Caco-2 (cell line): ENCODE results near the gene LRRC27. TPM values are rescaled to one million over a fixed set of nuclear protein-coding genes. Genes with fewer than 3 reads are reported as not detected.

Experiments
- BruUV-seq: library from RNA; stranded (reverse); fragments of 400-500 nt; replicated peaks from 2 replicates; lab custom pipeline; 2021; lab: Mats Ljungman, UMichigan
- CTCF ChIA-PET: fragments of 300-600 bp; sonication (Branson Sonifier 250); formaldehyde crosslinking; loops from one replicate; lab custom pipeline; 2022; ENCODE audit warnings: antibody characterized with exemption; lab: Charles Lee
- POLR2A ChIA-PET: fragments of 300-600 bp; sonication (Branson Sonifier 250); formaldehyde crosslinking; loops from one replicate; lab custom pipeline; 2022; ENCODE audit warnings: antibody characterized with exemption; lab: Charles Lee
- DNase-seq, 2 experiments: peaks; one replicate each; pipeline versions ENCODE4 v3.0.0 to v3.0.0-alpha.2; 2020 to 2022
- H3K27me3 ChIP-seq: replicated peaks from 2 replicates; pipeline ENCODE4 v1.6.0; 2011; ENCODE audit warnings: low read length; ENCODE audit not compliant: control insufficient read depth, insufficient read depth
- H3K36me3 ChIP-seq: 2 replicates; pipeline ENCODE4 v1.5.1; 2011; ENCODE audit warnings: low read length; ENCODE audit not compliant: control insufficient read depth, insufficient read depth
- H3K4me1 ChIP-seq: fragments of 250-450 bp; sonication (Bioruptor Pico); 2 replicates; pipeline ENCODE4 v1.5.1; 2020; ENCODE audit warnings: mild to moderate bottlenecking
- H3K4me3 ChIP-seq: 2 replicates; pipeline ENCODE4 v1.5.1; 2011; ENCODE audit warnings: low read depth, mild to moderate bottlenecking, control low read depth, low read length
- H3K9me3 ChIP-seq: fragments of 250-450 bp; sonication (Bioruptor Pico); 2 replicates; pipeline ENCODE4 v1.5.1; 2020; ENCODE audit warnings: mild to moderate bottlenecking, moderate library complexity
- H3K27ac Mint-ChIP-seq: one replicate; pipeline ENCODE4 v1.8.0; 2022; ENCODE audit warnings: mixed read lengths; ENCODE audit not compliant: unreplicated experiment
- H3K27me3 Mint-ChIP-seq: one replicate; pipeline ENCODE4 v1.8.0; 2022; ENCODE audit warnings: mixed read lengths; ENCODE audit not compliant: insufficient read depth, unreplicated experiment
- H3K36me3 Mint-ChIP-seq: one replicate; pipeline ENCODE4 v1.8.0; 2022; ENCODE audit warnings: mild to moderate bottlenecking, mixed read lengths; ENCODE audit not compliant: insufficient read depth, unreplicated experiment
- H3K4me1 Mint-ChIP-seq: one replicate; pipeline ENCODE4 v1.8.0; 2022; ENCODE audit warnings: low read depth, mixed read lengths; ENCODE audit not compliant: unreplicated experiment
- H3K4me3 Mint-ChIP-seq: one replicate; pipeline ENCODE4 v1.8.0; 2022; ENCODE audit warnings: mild to moderate bottlenecking, moderate library complexity, mixed read lengths; ENCODE audit not compliant: unreplicated experiment
- H3K9me3 Mint-ChIP-seq: one replicate; pipeline ENCODE4 v1.8.0; 2022; ENCODE audit warnings: mixed read lengths; ENCODE audit not compliant: unreplicated experiment
- CTCF ChIP-seq, 2 experiments: fragments of 200-600 bp in 1 of 2; IDR thresholded peaks; 1 replicate in 1 of 2; 2 replicates in 1 of 2; pipeline versions ENCODE4 v1.5.1 to v1.8.0; 2011 to 2022; ENCODE audit warnings: antibody characterized with exemption in 1 of 2, control low read depth in 1 of 2, inconsistent platforms in 1 of 2, low read depth in 1 of 2, low read length in 1 of 2, mild to moderate bottlenecking in 1 of 2, moderate library complexity in 1 of 2; ENCODE audit not compliant: insufficient read depth in 1 of 2, severe bottlenecking in 1 of 2, unreplicated experiment in 1 of 2
- intact Hi-C: fragments of 100-400 bp; cut with micrococcal nuclease; formaldehyde crosslinking; loops from one replicate; pipeline ENCODE4 v1.10.0; 2022; ENCODE audit not compliant: unreplicated experiment
- total RNA-seq: library from RNA; stranded (reverse); gene quantifications from 2 replicates; pipeline ENCODE4 v1.2.3, GENCODE V29; 2022

Gene LRRC27
- total RNA-seq, 1 experiment from 2014 or later: 11.7 TPM

DNA sequence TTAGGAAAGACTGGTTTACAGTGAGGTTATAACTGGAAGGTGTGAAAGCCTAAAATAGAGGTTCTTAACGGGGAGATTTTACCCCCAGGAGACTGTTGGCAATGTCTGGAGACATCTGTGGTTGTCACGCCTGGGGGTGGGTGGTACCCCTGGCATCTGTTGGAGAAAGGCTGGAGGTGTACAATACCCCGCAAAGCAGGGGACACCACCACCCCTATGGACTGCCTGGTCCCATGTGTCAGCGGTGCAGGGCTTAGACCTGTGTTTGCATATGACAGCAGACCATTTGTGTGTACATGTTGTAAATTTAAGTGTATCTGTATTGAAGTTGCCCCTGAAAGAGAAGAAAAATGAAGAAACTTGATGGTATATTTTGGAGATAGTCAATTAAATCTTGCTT, 9.8 kb downstream of the LRRC27 start:
- peaks cover 6% of the 10 kb centered on the region for H3K36me3 Mint-ChIP-seq
- no peaks in the 10 kb centered on the region for H3K36me3 ChIP-seq
- no peaks in the 10 kb centered on the region for H3K27me3 ChIP-seq
- no peak overlapping the region for H3K27ac Mint-ChIP-seq
- peaks cover 10% of the 10 kb centered on the region for H3K4me1 Mint-ChIP-seq
- no peak for DNase-seq
- no TSS peak for BruUV-seq
- ChIA-PET CTCF (no interaction called here), POLR2A (no interaction called here)
- no peak for TF ChIP-seq CTCF (IDR thresholded peaks at IDR 0.05; ENCODE audit: insufficient read depth in 1 of 2, low read depth in 1 of 2, low read length in 1 of 2, severe bottlenecking in 1 of 2, unreplicated experiment in 1 of 2)
- no peaks in the 10 kb centered on the region for H3K27me3 Mint-ChIP-seq
- no peaks in the 10 kb centered on the region for H3K9me3 Mint-ChIP-seq
- peaks cover under 1% of the 10 kb centered on the region; the same call in 1 of the 2 replicates for H3K4me1 ChIP-seq
- H3K4me3 Mint-ChIP-seq: no peak overlapping the region
- H3K4me3 ChIP-seq: no peak overlapping the region
- H3K9me3 ChIP-seq: no peaks in the 10 kb centered on the region
- intact Hi-C loops: no loop called here

DNA sequence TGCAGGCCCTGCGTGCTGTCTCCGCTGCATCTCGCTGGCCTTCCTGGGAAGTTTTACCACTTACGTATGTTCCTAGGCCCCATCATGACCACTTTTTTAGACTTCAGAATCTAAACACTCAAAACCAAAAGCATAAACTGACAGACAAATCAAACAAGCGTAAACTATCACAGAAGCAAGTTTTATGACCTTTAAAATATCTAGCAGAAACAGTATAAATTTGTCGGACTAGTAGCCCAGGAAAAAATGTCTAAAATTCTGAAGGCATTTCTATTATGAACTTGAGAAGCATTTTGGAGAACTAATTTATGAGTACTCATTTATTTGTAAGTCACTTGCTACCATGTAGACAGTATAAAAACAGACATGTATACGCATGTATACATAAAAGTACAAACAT, 10.6 kb downstream of the LRRC27 start:
- CTCF ChIA-PET: no interaction called here
- H3K27ac Mint-ChIP-seq: no peak overlapping the region
- Histone ChIP-seq H3K4me3 (no peak overlapping the region), H3K27me3 (no peaks in the 10 kb centered on the region), H3K9me3 (no peaks in the 10 kb centered on the region), H3K36me3 (no peaks in the 10 kb centered on the region), H3K4me1 (no peaks in the 10 kb centered on the region)
- POLR2A ChIA-PET: no interaction called here
- DNase-seq: no peak
- BruUV-seq: no TSS peak
- H3K27me3 Mint-ChIP-seq: no peaks in the 10 kb centered on the region
- H3K36me3 Mint-ChIP-seq: peaks cover 6% of the 10 kb centered on the region
- no peak for TF ChIP-seq CTCF (IDR thresholded peaks at IDR 0.05; ENCODE audit: insufficient read depth in 1 of 2, low read depth in 1 of 2, low read length in 1 of 2, severe bottlenecking in 1 of 2, unreplicated experiment in 1 of 2)
- no peak overlapping the region for H3K4me3 Mint-ChIP-seq
- H3K9me3 Mint-ChIP-seq: no peaks in the 10 kb centered on the region
- peaks cover 8% of the 10 kb centered on the region for H3K4me1 Mint-ChIP-seq
- intact Hi-C loops: no loop called here

- H3K9me3 ChIP-seq: no peaks in the 10 kb centered on the region
These were observed 12.4 kb downstream of the LRRC27 start for GRCh38 chr10:132344386-132344785.

More at GRCh38 chr10:132344386-132344785, 12.4 kb downstream of the LRRC27 start:
- H3K4me1 Mint-ChIP-seq: peaks cover 7% of the 10 kb centered on the region
- TF ChIP-seq CTCF (IDR thresholded peaks at IDR 0.05; ENCODE audit: insufficient read depth in 1 of 2, low read depth in 1 of 2, low read length in 1 of 2, severe bottlenecking in 1 of 2, unreplicated experiment in 1 of 2): no peak
- no peaks in the 10 kb centered on the region for H3K9me3 Mint-ChIP-seq
- no peak overlapping the region for H3K27ac Mint-ChIP-seq
- H3K36me3 Mint-ChIP-seq: peaks cover 6% of the 10 kb centered on the region
- BruUV-seq: no TSS peak
- POLR2A ChIA-PET: no interaction called here
- H3K27me3 ChIP-seq: no peaks in the 10 kb centered on the region
- H3K36me3 ChIP-seq: no peaks in the 10 kb centered on the region
- no peaks in the 10 kb centered on the region for H3K27me3 Mint-ChIP-seq
- intact Hi-C loops: no loop called here
- CTCF ChIA-PET: no interaction called here
- no peak for DNase-seq
- no peaks in the 10 kb centered on the region for H3K4me1 ChIP-seq
- H3K4me3 ChIP-seq: no peak overlapping the region
- H3K4me3 Mint-ChIP-seq: no peak overlapping the region
